ENCODE measurements around the gene PDS5A.
"Not testable (repeated sequence)": the region's sequence is repeated elsewhere in the genome, so short reads cannot be mapped to it uniquely, and the experiment has no call there.

Gene PDS5A

DNA sequence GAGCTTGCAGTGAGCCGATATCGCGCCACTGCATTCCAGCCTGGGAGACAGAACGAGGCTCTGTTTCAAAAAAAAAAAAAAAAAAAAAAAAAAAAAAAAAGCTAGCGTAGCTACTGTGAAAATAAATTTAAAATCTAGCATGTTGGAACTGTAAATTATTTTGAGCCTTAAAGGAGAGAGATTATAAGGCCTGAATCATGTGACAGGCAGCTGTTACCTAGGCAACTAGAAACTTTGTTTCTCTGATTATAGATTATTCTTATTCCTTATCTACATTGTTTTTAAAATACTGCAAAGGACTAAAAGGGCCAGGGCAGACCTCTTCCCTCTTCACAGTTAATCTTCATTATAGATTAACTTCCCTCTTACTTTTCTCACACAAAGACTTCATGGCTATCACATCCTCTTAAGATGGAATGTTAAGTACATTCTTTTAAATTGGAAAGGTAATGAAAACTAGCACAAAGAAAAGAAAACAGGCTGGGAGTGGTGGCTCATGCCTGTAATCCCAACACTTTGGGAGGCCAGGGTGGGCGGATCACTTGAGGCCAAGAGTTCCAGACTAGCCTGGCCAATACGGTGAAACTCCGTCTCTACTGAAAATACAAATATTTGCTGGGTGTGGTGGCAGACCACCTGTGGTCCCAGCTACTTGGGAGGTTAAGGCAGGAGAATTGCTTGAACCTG, 21.1 kb upstream of the PDS5A start:
- no peak overlapping the region for H3K4me2 ChIP-seq (ENCODE audit: low read length)
- no peaks in the 10 kb centered on the region for H3K9me3 ChIP-seq (ENCODE audit: control insufficient read depth, insufficient read depth, low read length)
- no peak overlapping the region for H3K27ac ChIP-seq (ENCODE audit: low read depth, low read length)
- TF ChIP-seq, protein P1, sequence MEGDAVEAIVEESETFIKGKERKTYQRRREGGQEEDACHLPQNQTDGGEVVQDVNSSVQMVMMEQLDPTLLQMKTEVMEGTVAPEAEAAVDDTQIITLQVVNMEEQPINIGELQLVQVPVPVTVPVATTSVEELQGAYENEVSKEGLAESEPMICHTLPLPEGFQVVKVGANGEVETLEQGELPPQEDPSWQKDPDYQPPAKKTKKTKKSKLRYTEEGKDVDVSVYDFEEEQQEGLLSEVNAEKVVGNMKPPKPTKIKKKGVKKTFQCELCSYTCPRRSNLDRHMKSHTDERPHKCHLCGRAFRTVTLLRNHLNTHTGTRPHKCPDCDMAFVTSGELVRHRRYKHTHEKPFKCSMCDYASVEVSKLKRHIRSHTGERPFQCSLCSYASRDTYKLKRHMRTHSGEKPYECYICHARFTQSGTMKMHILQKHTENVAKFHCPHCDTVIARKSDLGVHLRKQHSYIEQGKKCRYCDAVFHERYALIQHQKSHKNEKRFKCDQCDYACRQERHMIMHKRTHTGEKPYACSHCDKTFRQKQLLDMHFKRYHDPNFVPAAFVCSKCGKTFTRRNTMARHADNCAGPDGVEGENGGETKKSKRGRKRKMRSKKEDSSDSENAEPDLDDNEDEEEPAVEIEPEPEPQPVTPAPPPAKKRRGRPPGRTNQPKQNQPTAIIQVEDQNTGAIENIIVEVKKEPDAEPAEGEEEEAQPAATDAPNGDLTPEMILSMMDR (IDR thresholded peaks at IDR 0.05; ENCODE audit: low read depth, low read length, poor library complexity, severe bottlenecking) = no peak
- no peak for TF ChIP-seq EZH2phosphoT487 (IDR thresholded peaks at IDR 0.05; ENCODE audit: borderline replicate concordance, low read length)
- H3K9me2 ChIP-seq (replicated peaks; ENCODE audit: control insufficient read depth, low read length) = no peaks in the 10 kb centered on the region
- no peaks in the 10 kb centered on the region for H4K20me1 ChIP-seq (ENCODE audit: control insufficient read depth, insufficient read depth, low read depth, low read length)
- H3K36me3 ChIP-seq (ENCODE audit: control insufficient read depth, low read length) = no peaks in the 10 kb centered on the region
- no peaks in the 10 kb centered on the region; the same call in 1 of the 2 replicates for H3F3A ChIP-seq (ENCODE audit: control insufficient read depth, insufficient read depth)
- no peak overlapping the region for H3K4me3 ChIP-seq (ENCODE audit: low read length)
- no peaks in the 10 kb centered on the region for H3K79me2 ChIP-seq (ENCODE audit: control insufficient read depth, low read length)
- H3K27me3 ChIP-seq (ENCODE audit: control insufficient read depth, low read length) = peaks cover 3% of the 10 kb centered on the region; the same call in 1 of the 2 replicates
- peaks cover 8% of the 10 kb centered on the region for H3K4me1 ChIP-seq (ENCODE audit: control insufficient read depth, low read length)

DNA sequence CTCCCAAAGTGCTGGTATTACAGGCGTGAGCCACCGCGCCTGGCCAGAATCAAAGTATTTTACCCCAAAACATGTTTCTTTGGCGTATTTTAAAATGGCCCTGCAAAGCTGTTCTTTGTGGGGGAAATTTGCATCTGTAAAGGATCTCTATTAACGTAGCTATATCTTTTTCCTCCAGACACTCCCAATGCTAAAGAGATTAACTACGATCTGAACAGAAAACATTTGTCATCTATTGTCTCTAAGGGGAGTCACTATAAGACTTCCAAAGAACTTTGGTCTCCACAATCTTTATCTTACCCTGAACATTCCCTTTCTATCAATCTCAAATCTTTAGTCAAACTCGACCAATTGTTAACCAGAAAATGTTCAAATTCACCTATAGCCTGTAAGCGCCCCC, 19.1 kb upstream of the PDS5A start:
- H3K4me1 ChIP-seq (ENCODE audit: control insufficient read depth, low read length) = peaks cover 6% of the 10 kb centered on the region
- no peaks in the 10 kb centered on the region for H3K79me2 ChIP-seq (ENCODE audit: control insufficient read depth, low read length)
- no peaks in the 10 kb centered on the region; the same call in 1 of the 2 replicates for H3F3A ChIP-seq (ENCODE audit: control insufficient read depth, insufficient read depth)
- no peaks in the 10 kb centered on the region for H4K20me1 ChIP-seq (ENCODE audit: control insufficient read depth, insufficient read depth, low read depth, low read length)
- peaks cover 3% of the 10 kb centered on the region; the same call in 1 of the 2 replicates for H3K27me3 ChIP-seq (ENCODE audit: control insufficient read depth, low read length)
- no peak overlapping the region for H3K27ac ChIP-seq (ENCODE audit: low read depth, low read length)
- H3K9me2 ChIP-seq (replicated peaks; ENCODE audit: control insufficient read depth, low read length) = no peaks in the 10 kb centered on the region
- H3K9me3 ChIP-seq (ENCODE audit: control insufficient read depth, insufficient read depth, low read length) = no peaks in the 10 kb centered on the region
- TF ChIP-seq EZH2phosphoT487 (IDR thresholded peaks at IDR 0.05; ENCODE audit: borderline replicate concordance, low read length) = no peak
- TF ChIP-seq, protein P1 (IDR thresholded peaks at IDR 0.05; ENCODE audit: low read depth, low read length, poor library complexity, severe bottlenecking) = no peak
- H3K36me3 ChIP-seq (ENCODE audit: control insufficient read depth, low read length) = no peaks in the 10 kb centered on the region
- no peak overlapping the region for H3K4me3 ChIP-seq (ENCODE audit: low read length)
- no peak overlapping the region for H3K4me2 ChIP-seq (ENCODE audit: low read length)

DNA sequence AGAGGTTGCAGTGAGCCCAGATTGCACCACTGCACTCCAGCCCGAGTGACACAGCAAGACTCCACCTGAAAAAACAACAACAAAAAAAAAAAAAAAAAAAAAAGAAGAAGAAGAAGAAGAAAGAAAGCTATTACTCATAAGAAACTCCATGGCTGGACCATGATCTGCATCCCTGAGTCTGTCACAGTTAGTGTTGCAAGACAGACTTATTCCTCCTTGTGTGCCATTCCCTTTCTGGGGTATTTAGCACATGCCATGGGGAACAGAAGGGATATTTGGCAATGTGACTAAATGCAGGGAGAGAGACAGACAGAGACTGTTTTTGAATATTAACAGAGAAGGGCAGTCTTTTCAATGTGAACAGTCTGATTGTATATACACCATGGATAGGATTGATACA, 16.7 kb upstream of the PDS5A start:
- no peak overlapping the region for H3K4me3 ChIP-seq (ENCODE audit: low read length)
- no peaks in the 10 kb centered on the region for H4K20me1 ChIP-seq (ENCODE audit: control insufficient read depth, insufficient read depth, low read depth, low read length)
- H3K36me3 ChIP-seq (ENCODE audit: control insufficient read depth, low read length) = no peaks in the 10 kb centered on the region
- TF ChIP-seq, protein P1 (IDR thresholded peaks at IDR 0.05; ENCODE audit: low read depth, low read length, poor library complexity, severe bottlenecking) = no peak
- TF ChIP-seq EZH2phosphoT487 (IDR thresholded peaks at IDR 0.05; ENCODE audit: borderline replicate concordance, low read length) = no peak
- H3F3A ChIP-seq (ENCODE audit: control insufficient read depth, insufficient read depth) = no peaks in the 10 kb centered on the region
- H3K79me2 ChIP-seq (ENCODE audit: control insufficient read depth, low read length) = no peaks in the 10 kb centered on the region
- H3K4me2 ChIP-seq (ENCODE audit: low read length) = no peak overlapping the region
- H3K4me1 ChIP-seq (ENCODE audit: control insufficient read depth, low read length) = no peaks in the 10 kb centered on the region
- H3K9me3 ChIP-seq (ENCODE audit: control insufficient read depth, insufficient read depth, low read length) = no peaks in the 10 kb centered on the region
- H3K27ac ChIP-seq (ENCODE audit: low read depth, low read length) = no peak overlapping the region
- no peaks in the 10 kb centered on the region for H3K9me2 ChIP-seq (replicated peaks; ENCODE audit: control insufficient read depth, low read length)
- H3K27me3 ChIP-seq (ENCODE audit: control insufficient read depth, low read length) = peaks cover 3% of the 10 kb centered on the region; the same call in 1 of the 2 replicates

DNA sequence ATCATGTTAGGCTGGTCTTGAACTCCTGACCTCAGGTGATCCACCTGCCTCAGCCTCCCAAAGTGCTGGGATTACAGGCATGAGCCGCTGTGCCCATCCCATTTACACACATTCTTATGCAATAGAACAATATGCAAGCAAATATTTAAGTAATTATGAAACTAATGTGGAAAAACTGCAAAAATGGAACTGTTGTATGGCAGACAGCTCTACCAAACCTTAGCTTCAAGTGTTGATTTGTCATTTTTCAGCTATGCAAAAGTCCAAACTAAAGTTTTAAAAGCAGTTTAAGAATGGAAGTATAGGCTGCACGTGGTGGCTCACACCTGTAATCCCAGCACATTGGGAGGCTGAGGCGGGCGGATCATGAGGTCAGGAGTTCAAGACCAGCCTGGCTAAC, 11.7 kb upstream of the PDS5A start:
- H3K9me2 ChIP-seq (replicated peaks; ENCODE audit: control insufficient read depth, low read length); H4K20me1 ChIP-seq (ENCODE audit: control insufficient read depth, insufficient read depth, low read depth, low read length); H3K27ac ChIP-seq (ENCODE audit: low read depth, low read length); H3K79me2 ChIP-seq (ENCODE audit: control insufficient read depth, low read length); H3K9me3 ChIP-seq (ENCODE audit: control insufficient read depth, insufficient read depth, low read length); H3K4me1 ChIP-seq (ENCODE audit: control insufficient read depth, low read length); H3K4me3 ChIP-seq (ENCODE audit: low read length); H3K4me2 ChIP-seq (ENCODE audit: low read length); H3K27me3 ChIP-seq (ENCODE audit: control insufficient read depth, low read length); H3F3A ChIP-seq (ENCODE audit: control insufficient read depth, insufficient read depth); H3K36me3 ChIP-seq (ENCODE audit: control insufficient read depth, low read length): not testable (repeated sequence)
